GM21360 (cell line): ENCODE results near the gene NXT1.

Source experiments
- ATAC-seq: cut with Tn5 transposase; IDR thresholded peaks from one replicate; pipeline ENCODE4 v1.9.1; 2021; ENCODE audit warnings: mild to moderate bottlenecking, moderate library complexity; ENCODE audit not compliant: unreplicated experiment

The NXT1 gene

GRCh38 chr20:23386304-23387117 lies 35.9 kb downstream of the NXT1 start:
- ATAC-seq, result no peak

- ATAC-seq, result no peak
These were observed 36.5 kb downstream of the NXT1 start for GRCh38 chr20:23387118-23387443.

- ATAC-seq, result no peak
These were observed 39.6 kb downstream of the NXT1 start for GRCh38 chr20:23390091-23390774.

- ATAC-seq, result no peak
These were observed 41.2 kb downstream of the NXT1 start for GRCh38 chr20:23391707-23392310.

GRCh38 chr20:23393996-23394775 lies 43.6 kb downstream of the NXT1 start:
- no peak for ATAC-seq

- ATAC-seq, result no peak
These were observed 46.5 kb downstream of the NXT1 start for GRCh38 chr20:23396950-23397627.

- no peak for ATAC-seq
These were observed 47.4 kb downstream of the NXT1 start for GRCh38 chr20:23397961-23398360.

GRCh38 chr20:23399568-23400241 lies 49.1 kb downstream of the NXT1 start:
- ATAC-seq, result no peak

- no peak for ATAC-seq
These were observed 50.5 kb downstream of the NXT1 start for GRCh38 chr20:23401051-23401450.

- no peak for ATAC-seq
These were observed 53.2 kb downstream of the NXT1 start for GRCh38 chr20:23403751-23404150.

GRCh38 chr20:23404196-23404595 lies 53.6 kb downstream of the NXT1 start:
- ATAC-seq, result no peak
